Transverse colon (tissue), 1 donor: ENCODE results near the gene MEST.

ENCODE experiments used
- EP300 ChIP-seq: sonication (generic); formaldehyde crosslinking; IDR thresholded peaks from one replicate; pipeline ENCODE4 v1.6.1; 2017; ENCODE audit warnings: antibody characterized with exemption, low read depth
- POLR2A ChIP-seq: fragments of 450-650 bp; IDR thresholded peaks from one replicate; pipeline ENCODE4 v1.6.1; 2016; ENCODE audit warnings: antibody characterized with exemption, mild to moderate bottlenecking, moderate library complexity

GRCh38 chr7:130489140-130489983 is 2.5 kb upstream of the MEST start:
- TF ChIP-seq EP300 (no peak), POLR2A (no peak)
